NCI-H1694 treated with DMSO at 0.1 percent for 48 hours (cell line): ENCODE results near the gene CMTM2.
"Not testable (repeated sequence)": the region's sequence is repeated elsewhere in the genome, so short reads cannot be mapped to it uniquely, and the experiment has no call there.

Source experiments
- DNase-seq: peaks from one replicate; lab custom pipeline; 2025; lab: John Stamatoyannopoulos, UW

Gene CMTM2

GRCh38 chr16:66608241-66609138, 29.2 kb downstream of the CMTM2 start:
- DNase-seq, result peak; percentile 54

DNA sequence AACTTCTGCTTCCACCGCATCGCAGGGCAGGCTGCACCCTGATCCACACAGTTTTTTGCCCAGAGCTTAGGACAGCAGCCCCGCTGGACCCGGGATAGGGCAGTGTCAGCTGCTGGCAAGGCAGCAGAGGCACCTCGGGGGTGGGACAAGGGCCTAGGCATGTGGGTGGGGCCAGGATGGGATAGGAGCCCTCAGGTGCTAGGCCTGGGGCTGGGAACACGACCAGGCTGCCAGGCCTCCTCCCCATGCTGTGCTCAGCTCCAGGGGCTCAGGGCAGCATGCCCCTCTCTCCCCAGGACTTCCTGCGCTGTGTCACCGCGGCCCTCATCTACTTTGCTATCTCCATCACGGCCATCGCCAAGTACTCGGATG, 29.9 kb downstream of the CMTM2 start:
- no peak for DNase-seq

GRCh38 chr16:66610111-66610820, 31.0 kb downstream of the CMTM2 start:
- DNase-seq, result peak; percentile 69

DNA sequence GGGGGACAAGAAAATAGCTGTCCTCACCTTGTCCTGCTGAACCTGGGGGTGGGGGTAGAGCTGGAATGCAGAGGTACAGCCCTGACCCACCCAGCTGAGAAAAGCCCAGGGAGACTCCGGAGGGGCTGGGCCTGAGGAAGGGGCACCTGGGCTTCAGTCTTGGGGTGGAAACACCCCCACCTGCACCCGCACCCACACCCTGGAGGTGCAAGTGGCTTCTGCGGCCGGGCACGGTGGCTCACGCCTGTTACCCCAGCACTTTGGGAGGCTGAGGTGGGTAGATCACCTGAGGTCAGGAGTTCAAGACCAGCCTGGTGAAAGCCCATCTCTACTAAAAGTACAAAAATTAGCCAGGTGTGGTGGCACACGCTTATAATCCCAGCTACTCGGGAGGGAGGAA, 32.6 kb downstream of the CMTM2 start:
- DNase-seq, result not testable (repeated sequence)

DNA sequence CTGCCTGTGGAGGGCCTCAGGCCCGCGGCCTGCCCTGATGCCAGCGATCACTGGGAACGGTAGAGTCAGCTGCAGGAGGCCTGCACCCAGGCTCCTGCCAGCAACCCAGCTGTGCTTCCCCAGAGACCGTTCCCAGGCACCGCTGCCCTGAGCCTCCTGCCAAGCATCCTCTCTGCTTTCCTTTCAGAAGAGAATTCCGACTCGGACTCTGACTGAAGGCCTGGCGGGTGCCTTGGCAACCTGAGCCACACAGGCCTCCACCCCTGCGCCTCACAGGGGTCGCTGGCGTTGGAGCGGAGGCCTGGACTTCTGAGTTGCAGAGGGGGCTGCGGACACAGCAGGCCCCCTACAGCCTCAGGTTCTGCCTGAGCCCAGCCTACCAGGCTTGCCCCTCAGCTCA, 33.2 kb downstream of the CMTM2 start:
- DNase-seq, result no peak

- no peak for DNase-seq
Observed at GRCh38 chr16:66614161-66614802, 35.0 kb downstream of the CMTM2 start.

GRCh38 chr16:66616169-66616568, 36.9 kb downstream of the CMTM2 start:
- no peak for DNase-seq

DNA sequence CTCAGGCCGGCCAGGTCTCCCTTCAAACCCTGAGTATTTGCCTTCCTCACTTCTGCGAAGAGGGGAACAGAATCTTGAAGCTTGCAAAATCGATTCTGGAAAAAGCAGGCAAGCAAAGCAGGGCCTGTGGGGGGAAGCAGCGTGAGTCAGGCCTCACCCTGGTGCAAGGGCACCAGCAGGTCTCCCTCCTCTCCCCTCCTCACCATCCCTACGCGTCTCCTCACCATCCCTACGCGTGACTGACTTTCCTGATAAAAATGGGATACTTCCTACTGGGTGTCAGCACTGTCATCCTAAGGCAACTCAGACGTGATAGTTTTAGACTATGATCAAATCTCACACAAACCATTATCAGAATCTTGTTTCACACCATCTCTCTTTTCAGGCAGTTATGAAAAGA, 37.3 kb downstream of the CMTM2 start:
- no peak for DNase-seq

DNA sequence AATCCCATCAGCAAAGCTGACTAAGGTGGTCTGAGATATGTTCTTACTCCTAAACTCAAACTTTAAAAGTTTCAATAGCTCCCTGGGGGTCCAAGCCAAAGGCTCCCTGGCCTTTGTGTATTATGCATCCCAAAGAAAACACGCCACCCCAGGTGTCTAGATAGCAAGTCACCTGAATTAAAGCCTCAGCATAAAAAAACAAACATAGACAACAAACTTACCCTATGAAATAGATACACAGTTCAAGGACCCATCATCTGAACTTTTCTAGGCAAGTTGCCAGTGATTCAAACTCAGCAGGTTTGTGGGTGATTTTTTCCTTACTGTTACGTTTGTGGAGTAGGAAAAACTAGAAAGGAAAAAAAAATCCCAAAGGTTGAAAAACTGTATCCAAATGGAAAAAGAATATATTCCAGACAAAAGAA, 37.8 kb downstream of the CMTM2 start:
- no peak for DNase-seq

GRCh38 chr16:66617728-66618127, 38.5 kb downstream of the CMTM2 start:
- no peak for DNase-seq

GRCh38 chr16:66618588-66619375, 39.5 kb downstream of the CMTM2 start:
- no peak for DNase-seq

- peak; percentile 2 for DNase-seq
Observed at GRCh38 chr16:66619534-66620428, 40.5 kb downstream of the CMTM2 start.

- no peak for DNase-seq
Observed at GRCh38 chr16:66620429-66620795, 41.1 kb downstream of the CMTM2 start.

- no peak for DNase-seq
Observed at GRCh38 chr16:66621973-66622372, 42.7 kb downstream of the CMTM2 start.

DNA sequence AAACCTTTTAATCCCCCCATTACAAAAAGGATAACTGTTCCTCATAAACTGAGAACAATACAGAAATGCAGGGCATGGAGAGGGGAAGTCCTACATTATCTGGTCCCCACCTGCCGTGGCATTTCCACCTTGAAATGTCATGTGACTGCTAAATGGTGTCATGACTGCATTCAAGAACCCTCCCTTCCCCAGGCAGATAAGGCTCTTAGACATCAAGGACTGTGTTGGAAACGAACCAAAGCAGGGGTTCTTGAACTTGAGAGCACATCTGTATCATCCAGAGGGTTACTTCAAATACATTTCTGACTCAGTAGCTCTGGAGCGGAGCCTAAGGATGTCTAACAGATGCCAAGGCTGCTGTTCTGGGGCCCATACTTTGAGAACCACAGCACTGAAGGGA, 43.6 kb downstream of the CMTM2 start:
- DNase-seq, result no peak

DNA sequence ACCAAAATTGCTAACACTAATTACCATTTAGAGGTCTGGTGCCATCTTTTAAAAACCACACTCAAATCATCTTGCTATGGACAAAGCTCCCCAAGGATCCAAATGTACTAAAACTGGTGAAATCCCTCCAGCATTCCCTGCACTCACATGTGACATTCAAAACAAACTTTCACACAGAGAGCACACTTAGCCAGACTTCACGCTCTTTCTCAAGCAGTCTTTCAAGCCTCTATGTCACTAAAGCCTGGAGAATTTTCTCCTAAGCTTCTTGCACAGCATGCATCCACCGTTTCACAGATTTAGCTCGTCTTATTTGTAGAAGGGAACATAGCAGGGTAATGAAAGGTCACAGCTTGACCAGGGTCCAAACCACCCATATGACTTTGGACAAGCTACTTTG, 44.5 kb downstream of the CMTM2 start:
- no peak for DNase-seq

- not testable (repeated sequence) for DNase-seq
Observed at GRCh38 chr16:66627611-66628378, 48.5 kb downstream of the CMTM2 start.

DNA sequence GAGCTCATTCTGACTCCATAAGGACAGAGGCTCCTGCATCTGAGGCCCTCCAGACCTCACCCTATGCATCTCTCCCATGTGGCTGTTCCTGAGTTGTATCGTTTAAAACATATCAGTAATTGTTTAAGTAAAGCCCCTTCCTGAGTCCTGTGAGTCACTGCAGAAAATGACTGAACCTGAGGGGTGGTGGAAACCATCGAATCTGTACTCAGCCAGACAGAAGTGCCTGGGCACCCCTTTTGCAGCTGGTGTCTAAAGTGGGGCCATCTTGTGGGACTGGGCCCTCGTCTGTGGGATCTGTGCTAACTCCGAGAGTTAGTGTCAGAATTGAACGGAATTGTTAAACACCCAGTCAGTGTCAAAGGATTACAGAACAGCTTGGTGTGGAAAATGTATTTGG, 50.6 kb downstream of the CMTM2 start:
- DNase-seq, result no peak

GRCh38 chr16:66630561-66631260, 51.4 kb downstream of the CMTM2 start:
- DNase-seq, result not testable (repeated sequence)

- not testable (repeated sequence) for DNase-seq
Observed at GRCh38 chr16:66631558-66631957, 52.3 kb downstream of the CMTM2 start.
